GM20000 (cell line): ENCODE data around the gene MYCBPAP.

Experiments
- DNase-seq: peaks from one replicate; pipeline ENCODE4 v3.0.0; 2012; ENCODE audit warnings: low spot score
- CTCF ChIP-seq: IDR thresholded peaks from 2 replicates; pipeline ENCODE4 v1.5.1; 2012; ENCODE audit warnings: mild to moderate bottlenecking, control low read depth; ENCODE audit errors: extremely low read depth, missing control alignments

MYCBPAP gene

GRCh38 chr17:50467855-50468303 lies 40.4 kb upstream of the MYCBPAP start:
- no peak for TF ChIP-seq CTCF
- DNase-seq, result no peak

GRCh38 chr17:50468304-50469207 lies 39.7 kb upstream of the MYCBPAP start, which contains the start of gene CHAD:
Gene CHAD (minus strand): TSS chr17:50468880. CDS start chr17:50468813, 67 bp downstream.
- peak; percentile 63 for DNase-seq
- no peak for TF ChIP-seq CTCF

GRCh38 chr17:50469208-50469605 lies 39.0 kb upstream of the MYCBPAP start:
- TF ChIP-seq CTCF, result no peak
- no peak for DNase-seq

GRCh38 chr17:50469671-50470305 lies 38.5 kb upstream of the MYCBPAP start:
- no peak for DNase-seq
- TF ChIP-seq CTCF, result no peak

- no peak for DNase-seq
- TF ChIP-seq CTCF, result no peak
These were observed 37.8 kb upstream of the MYCBPAP start for GRCh38 chr17:50470426-50470825.

- no peak for DNase-seq
- no peak for TF ChIP-seq CTCF
These were observed 37.0 kb upstream of the MYCBPAP start for GRCh38 chr17:50471009-50471905.
